Testis (tissue), 2 donors: ENCODE data around the gene RGPD6.
"Not testable (repeated sequence)": the region's sequence is repeated elsewhere in the genome, so short reads cannot be mapped to it uniquely, and the experiment has no call there.

Experiments used
- CTCF ChIP-seq, 3 experiments: fragments of 450-650 bp in 2 of 3; fragments of 200-600 bp in 1 of 3; sonication (generic) in 1 of 3; IDR thresholded peaks; one replicate each; pipeline ENCODE4 v1.5.1; 2016 to 2019; ENCODE audit warnings: antibody characterized with exemption in 3 of 3, mild to moderate bottlenecking in 2 of 3, moderate library complexity in 1 of 3
- POLR2A ChIP-seq: fragments of 450-650 bp; IDR thresholded peaks from one replicate; pipeline ENCODE4 v1.6.1; 2017; ENCODE audit warnings: antibody characterized with exemption, mild to moderate bottlenecking, moderate library complexity

GRCh38 chr2:110475627-110476359 lies 101.2 kb downstream of the RGPD6 start:
- not testable (repeated sequence) for TF ChIP-seq CTCF (IDR thresholded peaks at IDR 0.05); POLR2A
